ENCODE measurements around the gene EHD2. TPM values are rescaled to one million over a fixed set of nuclear protein-coding genes. Genes with fewer than 3 reads are reported as not detected.
"Not testable (repeated sequence)": the region's sequence is repeated elsewhere in the genome, so short reads cannot be mapped to it uniquely, and the experiment has no call there.

Gene EHD2
- total RNA-seq, 2 donors from 2014 or later: 1.6 to 2.9 TPM

- Mint-ChIP-seq H3K9me3 (no peaks in the 10 kb centered on the region), H3K27ac (no peak overlapping the region), H3K27me3 (ENCODE audit: low read depth) (peaks cover 19% of the 10 kb centered on the region), H3K4me1 (ENCODE audit: low read depth) (peaks cover 14% of the 10 kb centered on the region), H3K36me3 (ENCODE audit: insufficient read depth in 2 of 2) (no peaks in the 10 kb centered on the region), H3K4me3 (peak overlapping the region in 1 of 2 donors; percentile 49)
- DNase-seq (peak; percentile 81 to 83), ATAC-seq (replicated peaks in 1 of 2) (peak; percentile 92 to 95)
Observed at GRCh38 chr19:47707135-47707925, 5.9 kb upstream of the EHD2 start.

GRCh38 chr19:47711652-47712242 is 1.5 kb upstream of the EHD2 start:
- DNase-seq (no peak), ATAC-seq (replicated peaks in 1 of 2) (no peak)
- Mint-ChIP-seq H3K27me3 (ENCODE audit: low read depth) (peaks cover 50% of the 10 kb centered on the region), H3K36me3 (ENCODE audit: insufficient read depth in 2 of 2) (no peaks in the 10 kb centered on the region), H3K27ac (no peak overlapping the region), H3K4me1 (ENCODE audit: low read depth) (peaks cover 29% of the 10 kb centered on the region), H3K4me3 (peak overlapping the region in 1 of 2 donors; percentile 42), H3K9me3 (no peaks in the 10 kb centered on the region)

- peak overlapping the region; percentile 67 to 87 for H3K4me3 Mint-ChIP-seq
- DNase-seq (no peak), ATAC-seq (replicated peaks in 1 of 2) (no peak)
- H3K9me3 Mint-ChIP-seq: no peaks in the 10 kb centered on the region
- H3K36me3 Mint-ChIP-seq (ENCODE audit: insufficient read depth in 2 of 2): no peaks in the 10 kb centered on the region
- H3K27me3 Mint-ChIP-seq (ENCODE audit: low read depth): peaks cover 41% of the 10 kb centered on the region
- no peak overlapping the region for H3K27ac Mint-ChIP-seq
- H3K4me1 Mint-ChIP-seq (ENCODE audit: low read depth): peaks cover 20% of the 10 kb centered on the region
Observed at GRCh38 chr19:47714339-47714738, 1.1 kb downstream of the EHD2 start.

GRCh38 chr19:47714855-47715254 is 1.6 kb downstream of the EHD2 start:
- ATAC-seq (replicated peaks in 1 of 2); H3K9me3 Mint-ChIP-seq; H3K36me3 Mint-ChIP-seq (ENCODE audit: insufficient read depth in 2 of 2); H3K4me3 Mint-ChIP-seq; H3K27ac Mint-ChIP-seq; DNase-seq: not testable (repeated sequence)
- Mint-ChIP-seq H3K27me3 (ENCODE audit: low read depth) (peaks cover 41% of the 10 kb centered on the region), H3K4me1 (ENCODE audit: low read depth) (peaks cover 20% of the 10 kb centered on the region)

GRCh38 chr19:47716270-47716937 is 3.2 kb downstream of the EHD2 start:
- no peak for ATAC-seq (replicated peaks in 1 of 2)
- H3K36me3 Mint-ChIP-seq (ENCODE audit: insufficient read depth in 2 of 2): no peaks in the 10 kb centered on the region

GRCh38 chr19:47718415-47719046 is 5.3 kb downstream of the EHD2 start:
- not testable (repeated sequence) for DNase-seq; ATAC-seq (replicated peaks in 1 of 2); H3K36me3 Mint-ChIP-seq (ENCODE audit: insufficient read depth in 2 of 2); H3K27ac Mint-ChIP-seq; H3K9me3 Mint-ChIP-seq; H3K4me3 Mint-ChIP-seq
- H3K4me1 Mint-ChIP-seq (ENCODE audit: low read depth): peaks cover 17% of the 10 kb centered on the region
- H3K27me3 Mint-ChIP-seq (ENCODE audit: low read depth): peaks cover 25% of the 10 kb centered on the region

More at GRCh38 chr19:47716270-47716937, 3.2 kb downstream of the EHD2 start:
- Mint-ChIP-seq H3K4me1 (ENCODE audit: low read depth) (peaks cover 20% of the 10 kb centered on the region), H3K9me3 (no peaks in the 10 kb centered on the region), H3K27ac (no peak overlapping the region), H3K27me3 (ENCODE audit: low read depth) (peaks cover 41% of the 10 kb centered on the region), H3K4me3 (no peak overlapping the region)
- DNase-seq: no peak

GRCh38 chr19:47719047-47719859 is 6.0 kb downstream of the EHD2 start:
- no peak for DNase-seq
- ATAC-seq (replicated peaks in 1 of 2): no peak
- Mint-ChIP-seq H3K4me1 (ENCODE audit: low read depth) (peaks cover 17% of the 10 kb centered on the region), H3K9me3 (no peaks in the 10 kb centered on the region), H3K36me3 (ENCODE audit: insufficient read depth in 2 of 2) (no peaks in the 10 kb centered on the region), H3K27ac (no peak overlapping the region), H3K27me3 (ENCODE audit: low read depth) (peaks cover 18% of the 10 kb centered on the region), H3K4me3 (no peak overlapping the region)

GRCh38 chr19:47720669-47721422 is 7.6 kb downstream of the EHD2 start:
- H3K4me1 Mint-ChIP-seq (ENCODE audit: low read depth): peaks cover 18% of the 10 kb centered on the region
- peaks cover 6% of the 10 kb centered on the region for H3K27me3 Mint-ChIP-seq (ENCODE audit: low read depth)
- H3K36me3 Mint-ChIP-seq (ENCODE audit: insufficient read depth in 2 of 2): no peaks in the 10 kb centered on the region
- no peak for DNase-seq
- no peaks in the 10 kb centered on the region for H3K9me3 Mint-ChIP-seq
- no peak overlapping the region for H3K27ac Mint-ChIP-seq
- no peak for ATAC-seq (replicated peaks in 1 of 2)
- no peak overlapping the region for H3K4me3 Mint-ChIP-seq

- DNase-seq (peak; percentile 38 to 60), ATAC-seq (replicated peaks in 1 of 2) (peak; percentile 70 to 72)
- Mint-ChIP-seq H3K9me3 (no peaks in the 10 kb centered on the region), H3K4me1 (ENCODE audit: low read depth) (peaks cover 24% of the 10 kb centered on the region), H3K36me3 (ENCODE audit: insufficient read depth in 2 of 2) (no peaks in the 10 kb centered on the region), H3K27ac (no peak overlapping the region), H3K27me3 (ENCODE audit: low read depth) (peaks cover 17% of the 10 kb centered on the region), H3K4me3 (peak overlapping the region; percentile 71 to 84)
Observed at GRCh38 chr19:47723581-47723940, 10.3 kb downstream of the EHD2 start.

GRCh38 chr19:47725759-47726401 is 12.7 kb downstream of the EHD2 start:
- peaks cover 33% of the 10 kb centered on the region for H3K27me3 Mint-ChIP-seq (ENCODE audit: low read depth)
- H3K4me1 Mint-ChIP-seq (ENCODE audit: low read depth): peaks cover 44% of the 10 kb centered on the region
- H3K4me3 Mint-ChIP-seq: no peak overlapping the region
- H3K27ac Mint-ChIP-seq: no peak overlapping the region
- H3K9me3 Mint-ChIP-seq: no peaks in the 10 kb centered on the region
- DNase-seq (no peak), ATAC-seq (replicated peaks in 1 of 2) (no peak)
- no peaks in the 10 kb centered on the region for H3K36me3 Mint-ChIP-seq (ENCODE audit: insufficient read depth in 2 of 2)

- peaks cover 44% of the 10 kb centered on the region for H3K4me1 Mint-ChIP-seq (ENCODE audit: low read depth)
- DNase-seq (no peak), ATAC-seq (replicated peaks in 1 of 2) (no peak)
- no peaks in the 10 kb centered on the region for H3K9me3 Mint-ChIP-seq
- no peak overlapping the region for H3K27ac Mint-ChIP-seq
- no peaks in the 10 kb centered on the region for H3K36me3 Mint-ChIP-seq (ENCODE audit: insufficient read depth in 2 of 2)
- H3K4me3 Mint-ChIP-seq: no peak overlapping the region
- H3K27me3 Mint-ChIP-seq (ENCODE audit: low read depth): peaks cover 35% of the 10 kb centered on the region
Observed at GRCh38 chr19:47726467-47726866, 13.2 kb downstream of the EHD2 start.
